ENCODE measurements around the gene TRUB1.
"Not testable (repeated sequence)": the region's sequence is repeated elsewhere in the genome, so short reads cannot be mapped to it uniquely, and the experiment has no call there.

The TRUB1 gene

DNA sequence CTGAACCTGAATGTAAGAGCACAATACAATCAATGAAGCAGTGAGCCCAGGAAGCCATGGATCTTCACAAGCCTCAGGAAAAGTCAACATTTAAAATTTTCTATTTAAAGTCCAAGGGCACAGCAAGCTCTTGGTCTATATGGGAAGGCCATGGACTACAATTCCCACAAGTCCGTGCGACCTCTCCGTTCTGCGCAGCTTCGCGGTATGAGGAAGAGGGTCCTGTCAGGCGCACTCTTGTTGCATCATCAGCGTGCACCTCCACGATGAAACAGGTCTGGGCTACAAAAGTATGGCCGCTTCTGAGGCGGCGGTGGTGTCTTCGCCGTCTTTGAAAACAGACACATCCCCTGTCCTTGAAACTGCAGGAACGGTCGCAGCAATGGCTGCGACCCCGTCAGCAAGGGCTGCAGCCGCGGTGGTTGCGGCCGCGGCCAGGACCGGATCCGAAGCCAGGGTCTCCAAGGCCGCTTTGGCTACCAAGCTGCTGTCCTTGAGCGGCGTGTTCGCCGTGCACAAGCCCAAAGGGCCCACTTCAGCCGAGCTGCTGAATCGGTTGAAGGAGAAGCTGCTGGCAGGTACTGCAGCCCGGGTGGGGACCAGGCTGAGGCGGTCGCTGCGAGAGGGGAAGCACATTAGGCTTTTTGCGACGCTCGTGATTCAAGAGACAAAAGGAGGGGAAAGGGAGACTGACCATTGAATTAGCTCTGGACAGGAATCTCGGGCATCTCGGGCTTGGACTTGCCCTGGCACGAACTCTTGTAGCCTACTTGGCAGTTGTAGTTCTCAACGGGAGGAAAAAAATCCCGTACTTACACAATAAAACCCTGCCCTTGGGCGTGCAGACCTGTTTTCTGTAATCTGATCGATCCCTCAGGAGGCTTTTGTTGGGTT, at the start of gene TRUB1:
Gene TRUB1 (plus strand): TSS at position 234 of the 894 bp plus-strand sequence. CDS start 59 bp downstream, at position 293.
- no peak for TF ChIP-seq GATA1 (IDR thresholded peaks at IDR 0.05; ENCODE audit: low read depth, low read length)
- TF ChIP-seq POLR2A (IDR thresholded peaks at IDR 0.05; ENCODE audit: low read length) = peak; percentile 86
- peak; percentile 94 to 96 for DNase-seq

DNA sequence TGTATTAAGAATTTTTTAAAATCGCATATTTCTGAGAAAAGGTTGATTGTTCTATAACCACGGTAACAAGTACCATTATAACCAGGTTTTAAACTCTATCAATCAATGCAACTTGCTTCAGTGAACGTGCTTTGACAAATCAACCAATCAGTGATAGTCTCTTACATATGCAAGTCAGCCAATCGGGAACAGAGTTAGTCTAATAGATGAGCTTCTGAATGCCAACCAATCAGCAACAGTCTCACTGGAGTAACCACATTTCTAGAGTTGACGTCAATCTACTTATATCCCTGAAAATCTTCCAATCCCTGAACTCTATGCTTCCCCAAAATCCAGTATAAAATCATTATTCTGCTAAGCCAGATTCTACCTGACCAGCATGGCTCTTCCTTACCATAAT, 44.7 kb upstream of the TRUB1 start:
- peak; percentile 2 to 18 for DNase-seq
- TF ChIP-seq GATA1 (IDR thresholded peaks at IDR 0.05; ENCODE audit: low read depth, low read length) = no peak
- TF ChIP-seq POLR2A (IDR thresholded peaks at IDR 0.05; ENCODE audit: low read length) = no peak

DNA sequence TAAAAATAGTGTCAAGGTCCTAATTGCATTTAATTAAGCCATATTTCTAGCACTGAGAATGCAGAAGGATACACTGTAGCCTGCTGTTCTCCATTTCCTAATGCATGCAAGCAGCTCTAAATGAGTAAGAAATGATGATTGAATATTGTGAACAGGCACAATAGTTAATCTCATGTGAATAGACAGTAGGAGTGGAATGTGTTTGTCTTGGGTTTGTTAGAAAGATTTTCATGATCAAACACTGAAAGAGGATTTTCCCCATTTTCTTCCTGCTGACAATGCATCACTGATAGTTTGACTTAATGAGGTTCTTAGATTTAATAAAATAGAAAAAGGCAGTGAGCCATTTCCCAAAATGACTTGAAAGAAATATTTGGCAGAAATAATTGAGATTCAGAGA, 43.1 kb upstream of the TRUB1 start:
- TF ChIP-seq POLR2A (IDR thresholded peaks at IDR 0.05; ENCODE audit: low read length) (no peak), GATA1 (IDR thresholded peaks at IDR 0.05; ENCODE audit: low read depth, low read length) (no peak)
- DNase-seq = no peak

DNA sequence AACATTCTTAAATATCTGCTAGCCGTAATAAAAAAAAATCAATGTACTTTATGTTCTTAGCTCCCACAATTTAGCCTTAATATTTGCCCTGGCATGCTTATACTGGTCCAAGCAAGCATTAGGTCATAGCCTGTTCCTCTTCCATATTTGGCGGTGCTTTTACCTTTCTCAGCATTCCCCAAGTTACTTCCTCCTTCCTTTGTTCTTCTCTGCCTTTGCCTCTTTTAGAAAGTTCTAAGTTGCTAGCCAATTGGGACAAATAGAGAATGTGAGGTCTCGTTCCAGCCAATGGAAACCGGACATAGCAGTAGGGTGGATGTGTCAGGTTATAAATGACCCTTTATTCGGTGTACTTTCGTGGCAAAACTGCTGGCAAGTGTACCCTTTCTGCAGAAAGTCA, 41.0 kb upstream of the TRUB1 start:
- not testable (repeated sequence) for DNase-seq

DNA sequence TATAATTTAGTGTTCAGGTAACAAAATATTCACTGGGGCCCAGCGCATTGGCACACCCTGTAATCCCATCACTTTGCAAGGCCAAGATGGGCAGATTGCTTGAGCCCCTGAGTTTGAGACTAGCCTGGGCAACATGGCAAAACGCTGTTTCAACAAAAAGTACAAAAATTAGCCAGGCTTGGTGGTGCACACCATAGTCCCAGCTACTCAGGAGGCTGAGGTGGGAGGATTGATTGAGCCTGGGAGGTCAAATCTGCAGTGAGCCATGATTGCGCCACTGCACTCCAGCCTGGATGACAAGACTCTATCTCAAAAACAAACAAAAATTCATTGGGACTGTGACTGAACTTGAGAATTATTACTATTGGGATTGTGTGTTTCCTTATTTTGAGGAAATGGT, 40.4 kb upstream of the TRUB1 start:
- no peak for DNase-seq
- TF ChIP-seq POLR2A (IDR thresholded peaks at IDR 0.05; ENCODE audit: low read length) (no peak), GATA1 (IDR thresholded peaks at IDR 0.05; ENCODE audit: low read depth, low read length) (no peak)

DNA sequence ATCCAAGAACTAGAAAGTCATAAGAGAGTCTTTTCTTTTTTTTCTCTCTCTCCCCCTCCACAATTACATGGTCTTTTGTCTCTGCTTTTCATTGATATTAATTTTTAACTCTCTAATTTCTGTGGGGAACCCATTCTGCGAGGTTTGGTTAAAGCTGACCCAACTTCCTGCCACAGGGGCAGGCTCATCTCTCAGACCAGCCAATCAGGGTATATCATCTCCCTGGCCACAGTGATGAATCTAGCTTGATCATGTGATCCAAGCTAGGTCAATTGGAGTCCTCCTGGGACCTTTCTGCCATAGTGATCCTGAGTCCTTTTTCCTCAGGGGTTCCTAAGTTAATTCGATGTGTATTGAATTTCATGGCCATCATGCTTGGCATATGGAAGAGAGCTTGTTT, 38.0 kb upstream of the TRUB1 start:
- DNase-seq = no peak
- TF ChIP-seq POLR2A (IDR thresholded peaks at IDR 0.05; ENCODE audit: low read length) (no peak), GATA1 (IDR thresholded peaks at IDR 0.05; ENCODE audit: low read depth, low read length) (no peak)

DNA sequence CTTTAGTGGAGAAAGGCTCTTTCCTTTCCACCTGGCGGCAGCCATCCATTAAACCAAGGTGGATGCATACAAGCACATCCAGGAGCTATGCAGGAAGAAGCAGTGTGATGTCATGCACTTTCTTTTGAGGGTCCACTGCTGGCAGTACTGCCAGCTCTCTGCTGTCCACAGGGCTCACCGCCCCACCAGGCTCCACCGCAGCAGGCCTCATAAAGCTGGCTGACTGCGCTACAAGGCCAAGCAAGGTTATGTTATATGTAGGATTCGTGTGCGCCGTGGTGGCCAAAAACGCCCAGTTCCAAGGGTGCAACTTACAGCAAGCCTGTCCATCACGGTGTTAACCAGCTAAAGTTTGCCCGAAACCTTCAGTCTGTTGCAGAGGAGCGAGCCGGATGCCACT, 37.3 kb upstream of the TRUB1 start:
- TF ChIP-seq GATA1 (IDR thresholded peaks at IDR 0.05; ENCODE audit: low read depth, low read length) (no peak), POLR2A (IDR thresholded peaks at IDR 0.05; ENCODE audit: low read length) (no peak)

DNA sequence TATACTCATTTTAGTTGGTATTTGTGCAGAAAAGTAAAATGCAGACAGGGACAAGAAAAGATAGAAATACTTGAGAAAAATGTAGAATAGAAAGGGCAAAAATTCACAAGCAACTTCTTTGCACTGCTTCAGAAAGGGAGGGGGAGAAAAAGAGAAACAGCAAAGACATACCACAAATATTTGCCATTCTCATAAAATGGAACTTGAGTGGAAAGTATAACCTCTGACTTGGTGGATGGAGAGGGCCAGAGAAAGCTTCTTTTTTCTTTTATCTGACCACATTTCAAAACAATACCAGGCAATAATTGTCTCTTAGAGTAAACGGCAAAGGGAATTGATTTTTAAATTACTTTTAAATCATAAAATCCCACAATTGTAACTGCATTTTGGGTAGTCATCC, 35.8 kb upstream of the TRUB1 start:
- no peak for TF ChIP-seq GATA1 (IDR thresholded peaks at IDR 0.05; ENCODE audit: low read depth, low read length)
- no peak for TF ChIP-seq POLR2A (IDR thresholded peaks at IDR 0.05; ENCODE audit: low read length)
- DNase-seq = no peak

More for the DNA sequence above, 37.3 kb upstream of the TRUB1 start:
- no peak for DNase-seq

DNA sequence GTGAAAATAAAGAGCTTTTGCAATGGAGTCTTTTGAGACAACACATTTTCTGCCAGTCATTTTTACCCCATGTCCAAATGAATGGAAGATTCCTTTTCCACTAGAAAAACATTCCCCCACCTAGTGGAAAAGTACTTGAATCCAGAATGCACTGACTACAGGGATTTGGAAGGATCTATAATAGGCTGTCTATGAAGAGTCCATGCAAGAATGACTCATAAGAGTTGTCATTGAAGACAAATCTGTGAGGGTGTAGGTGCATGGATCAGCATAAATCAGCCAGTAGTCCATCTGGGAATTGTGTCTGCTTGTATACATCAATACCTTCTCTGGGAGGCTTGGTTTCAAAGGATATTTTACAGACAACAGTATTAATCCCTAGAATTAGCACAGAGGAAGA, 32.5 kb upstream of the TRUB1 start:
- no peak for TF ChIP-seq POLR2A (IDR thresholded peaks at IDR 0.05; ENCODE audit: low read length)
- DNase-seq = no peak

DNA sequence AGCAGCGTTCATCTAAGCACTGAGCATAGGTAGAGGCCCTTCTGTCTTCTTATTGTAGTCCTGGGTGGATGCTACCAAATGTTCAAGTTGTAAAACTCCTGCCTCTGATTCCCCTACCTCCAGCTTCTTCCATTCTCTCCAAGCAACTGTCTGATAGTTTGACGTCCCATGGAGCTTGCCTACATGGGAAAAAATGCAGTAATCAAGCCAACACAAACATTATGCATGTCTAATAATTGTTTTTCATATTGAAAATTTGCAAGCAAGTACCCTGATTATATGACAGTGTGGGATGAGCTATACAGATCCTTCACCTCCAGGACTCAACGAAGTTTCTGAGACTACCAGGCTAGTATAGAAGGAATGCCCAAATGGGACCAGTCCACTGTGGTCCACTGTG, 31.0 kb upstream of the TRUB1 start:
- no peak for DNase-seq
- TF ChIP-seq POLR2A (IDR thresholded peaks at IDR 0.05; ENCODE audit: low read length) (no peak), GATA1 (IDR thresholded peaks at IDR 0.05; ENCODE audit: low read depth, low read length) (no peak)

DNA sequence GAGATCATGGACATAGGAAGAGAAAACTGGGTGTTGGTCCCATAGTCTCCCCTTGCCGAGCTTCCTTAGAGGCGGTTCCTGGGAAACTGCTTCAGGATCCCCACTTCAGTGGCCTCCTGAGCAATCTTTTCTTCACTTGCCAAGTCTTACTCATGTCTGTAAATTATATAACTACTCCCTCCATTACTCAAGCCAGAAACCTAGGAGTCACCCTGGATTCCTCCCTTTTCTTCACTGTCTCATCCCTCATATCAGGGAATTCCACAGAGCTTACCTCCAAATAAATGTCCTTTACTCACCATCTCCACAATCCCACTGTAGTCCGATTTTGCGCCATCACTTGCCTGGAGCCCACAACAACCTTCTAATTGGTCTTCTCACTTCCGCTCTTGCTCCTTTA, 29.1 kb upstream of the TRUB1 start:
- no peak for DNase-seq
- no peak for TF ChIP-seq GATA1 (IDR thresholded peaks at IDR 0.05; ENCODE audit: low read depth, low read length)

DNA sequence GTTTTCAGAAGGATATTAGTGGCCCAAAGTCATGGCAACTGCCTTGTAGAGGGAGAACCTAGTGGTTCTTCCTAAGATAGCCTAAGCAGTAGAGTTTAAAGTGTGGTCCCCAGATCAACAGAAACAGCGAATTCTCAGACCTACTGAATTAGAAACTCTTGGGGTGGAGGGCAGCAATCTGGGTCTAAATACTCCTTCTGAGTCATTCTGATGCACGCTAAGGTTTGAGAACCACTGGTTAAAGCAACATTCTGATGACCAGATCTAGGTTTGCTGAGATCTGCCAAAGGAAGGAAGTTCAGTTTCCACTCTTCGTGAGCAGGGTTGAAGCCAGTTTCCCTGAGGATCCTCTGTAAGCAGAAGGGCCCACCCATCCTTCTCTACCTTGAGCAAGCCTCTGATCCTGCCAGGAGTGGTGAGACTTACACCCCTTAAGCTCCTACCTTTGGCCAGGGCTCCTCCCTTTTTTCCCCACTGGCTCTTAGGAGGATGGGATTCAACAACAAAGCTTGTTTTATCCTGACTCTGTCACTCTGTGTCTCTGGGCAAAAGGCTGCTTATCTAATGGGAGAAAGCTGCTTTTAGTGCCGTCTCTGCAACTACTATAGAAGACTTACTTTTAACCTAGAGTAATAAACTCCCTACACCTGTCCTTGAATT, 26.8 kb upstream of the TRUB1 start:
- TF ChIP-seq POLR2A (IDR thresholded peaks at IDR 0.05; ENCODE audit: low read length) (no peak), GATA1 (IDR thresholded peaks at IDR 0.05; ENCODE audit: low read depth, low read length) (no peak)
- DNase-seq = no peak

DNA sequence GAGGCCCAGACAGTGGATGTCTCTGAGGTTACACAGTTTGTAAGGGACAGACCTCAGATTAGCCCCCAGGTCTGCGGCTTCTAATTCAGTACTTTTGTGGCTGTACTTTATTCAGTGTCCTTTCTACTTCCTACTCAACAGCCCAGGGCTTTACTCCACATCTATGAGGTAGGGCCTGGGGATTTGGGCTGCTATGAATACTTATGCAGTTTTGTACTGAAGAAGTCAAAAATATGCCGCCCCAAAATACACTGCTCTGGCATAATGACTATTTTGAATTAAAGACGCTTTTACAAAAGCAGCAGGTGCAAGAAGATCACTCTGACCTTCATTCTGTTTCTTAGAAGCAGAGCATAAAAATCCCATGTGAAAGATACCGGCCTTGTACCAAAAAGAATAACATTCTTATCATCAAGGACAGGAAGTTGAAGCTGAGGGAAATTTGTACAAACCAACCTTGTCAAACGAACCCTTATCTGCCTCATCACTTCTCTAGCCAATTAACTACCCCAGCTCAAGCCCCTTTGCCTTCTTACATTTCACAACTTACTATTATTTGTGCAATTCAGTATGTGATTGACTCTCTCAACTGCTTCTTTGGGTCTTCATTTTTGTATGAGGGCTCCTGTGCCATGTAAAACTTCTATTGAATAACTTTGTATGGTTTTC, 26.1 kb upstream of the TRUB1 start:
- TF ChIP-seq POLR2A (IDR thresholded peaks at IDR 0.05; ENCODE audit: low read length) (no peak), GATA1 (IDR thresholded peaks at IDR 0.05; ENCODE audit: low read depth, low read length) (no peak)
- no peak for DNase-seq

DNA sequence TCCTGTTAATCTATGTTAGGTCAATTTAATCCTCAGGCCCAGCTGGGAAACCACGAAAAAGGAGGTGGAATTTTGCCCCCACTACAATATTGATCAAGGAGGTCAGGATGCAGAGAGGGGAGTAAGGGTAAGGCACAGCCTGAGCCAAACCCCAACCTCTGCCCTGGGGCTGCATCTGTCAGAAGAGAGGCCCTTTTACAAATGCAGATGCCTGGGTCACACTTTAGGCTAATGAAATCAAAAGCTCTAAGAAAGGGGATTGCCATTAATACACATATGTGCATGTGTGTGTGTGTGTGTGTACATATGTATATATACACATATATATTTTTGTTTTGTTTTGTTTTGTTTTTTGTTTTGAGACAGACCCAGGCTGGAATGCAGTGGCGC, 25.5 kb upstream of the TRUB1 start:
- TF ChIP-seq GATA1 (IDR thresholded peaks at IDR 0.05; ENCODE audit: low read depth, low read length) (no peak), POLR2A (IDR thresholded peaks at IDR 0.05; ENCODE audit: low read length) (no peak)
- DNase-seq = no peak

DNA sequence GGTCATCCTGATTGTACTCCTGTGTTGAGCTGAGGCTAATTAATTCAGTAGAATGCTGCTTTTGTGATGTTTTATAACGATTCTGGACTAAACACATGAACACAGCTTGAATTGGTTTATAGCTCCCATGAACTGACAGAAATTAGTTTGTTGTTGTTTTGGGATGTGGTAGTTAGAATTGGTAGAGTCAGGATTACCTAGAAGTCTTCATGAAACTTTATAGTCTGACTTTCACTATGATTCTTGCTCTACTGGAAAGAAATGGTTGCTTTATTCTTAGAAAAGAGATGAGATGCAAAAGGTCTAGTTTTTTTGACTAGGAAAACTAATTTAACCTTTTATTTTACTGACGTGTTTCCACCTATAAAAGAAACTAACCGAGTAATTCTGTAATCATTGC, 23.4 kb upstream of the TRUB1 start:
- no peak for DNase-seq
- no peak for TF ChIP-seq POLR2A (IDR thresholded peaks at IDR 0.05; ENCODE audit: low read length)
- TF ChIP-seq GATA1 (IDR thresholded peaks at IDR 0.05; ENCODE audit: low read depth, low read length) = no peak
